Fibroblast of lung (primary cell): ENCODE results near the gene TSHZ3.

Experiments
- CTCF ChIP-seq, 2 donors: IDR thresholded peaks in 1 of 2; conservative IDR thresholded peaks in 1 of 2; 1 replicate in 1 of 2; 2 replicates in 1 of 2; pipeline ENCODE4 v1.5.1; 2011 to 2012; ENCODE audit warnings: low read length in 2 of 2, control low read depth in 1 of 2, inconsistent platforms in 1 of 2, low read depth in 1 of 2, mild to moderate bottlenecking in 1 of 2
- EZH2 ChIP-seq: IDR thresholded peaks from 2 replicates; pipeline ENCODE4 v1.5.1; 2012; ENCODE audit warnings: low read length, control low read depth, mild to moderate bottlenecking; ENCODE audit errors: missing control alignments

- TF ChIP-seq CTCF (conservative IDR thresholded peaks at IDR 0.05 in 1 of 2, IDR thresholded peaks at IDR 0.05 in 1 of 2; ENCODE audit: low read depth in 1 of 2, low read length in 2 of 2): no peak
- no peak for TF ChIP-seq EZH2
Measured at GRCh38 chr19:31352296-31352781, 3.1 kb upstream of the TSHZ3 start.
